IPS DF 4.7 (cell line): ENCODE data around the gene SEMA4G.
"Not testable (repeated sequence)": the region's sequence is repeated elsewhere in the genome, so short reads cannot be mapped to it uniquely, and the experiment has no call there.

Source experiments
- DNase-seq: peaks from one replicate; pipeline ENCODE4 v3.0.0-alpha.2; 2013; ENCODE audit warnings: low spot score; ENCODE audit errors: extremely low read depth

The SEMA4G gene

GRCh38 chr10:100970914-100971811 is 1.9 kb downstream of the SEMA4G start:
- DNase-seq: no peak

GRCh38 chr10:100972115-100972903 is 3.0 kb downstream of the SEMA4G start:
- DNase-seq: no peak

GRCh38 chr10:100972904-100973535 is 3.7 kb downstream of the SEMA4G start:
- no peak for DNase-seq

DNA sequence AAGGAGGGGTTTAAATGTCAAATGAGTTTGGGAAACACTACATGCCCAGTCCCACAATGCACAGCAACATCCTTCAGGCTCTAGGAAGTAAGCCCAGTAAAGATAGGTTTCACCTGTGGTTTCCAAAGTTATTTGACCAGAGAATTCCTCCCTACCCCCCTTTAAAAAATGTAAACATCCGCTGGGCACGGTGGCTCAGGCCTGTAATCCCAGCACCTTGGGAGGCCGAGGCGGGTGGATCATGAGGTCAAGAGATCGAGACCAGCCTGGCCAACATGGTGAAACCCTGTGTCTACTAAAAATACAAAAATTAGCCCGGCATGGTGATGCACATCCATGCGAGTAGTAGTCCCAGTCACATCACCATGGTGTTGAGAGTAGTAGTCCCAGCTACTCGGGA is 6.1 kb downstream of the SEMA4G start:
- DNase-seq: not testable (repeated sequence)

- DNase-seq: no peak
Measured at GRCh38 chr10:100976906-100977305, 7.6 kb downstream of the SEMA4G start.

- no peak for DNase-seq
Measured at GRCh38 chr10:100977436-100977835, 8.1 kb downstream of the SEMA4G start.

DNA sequence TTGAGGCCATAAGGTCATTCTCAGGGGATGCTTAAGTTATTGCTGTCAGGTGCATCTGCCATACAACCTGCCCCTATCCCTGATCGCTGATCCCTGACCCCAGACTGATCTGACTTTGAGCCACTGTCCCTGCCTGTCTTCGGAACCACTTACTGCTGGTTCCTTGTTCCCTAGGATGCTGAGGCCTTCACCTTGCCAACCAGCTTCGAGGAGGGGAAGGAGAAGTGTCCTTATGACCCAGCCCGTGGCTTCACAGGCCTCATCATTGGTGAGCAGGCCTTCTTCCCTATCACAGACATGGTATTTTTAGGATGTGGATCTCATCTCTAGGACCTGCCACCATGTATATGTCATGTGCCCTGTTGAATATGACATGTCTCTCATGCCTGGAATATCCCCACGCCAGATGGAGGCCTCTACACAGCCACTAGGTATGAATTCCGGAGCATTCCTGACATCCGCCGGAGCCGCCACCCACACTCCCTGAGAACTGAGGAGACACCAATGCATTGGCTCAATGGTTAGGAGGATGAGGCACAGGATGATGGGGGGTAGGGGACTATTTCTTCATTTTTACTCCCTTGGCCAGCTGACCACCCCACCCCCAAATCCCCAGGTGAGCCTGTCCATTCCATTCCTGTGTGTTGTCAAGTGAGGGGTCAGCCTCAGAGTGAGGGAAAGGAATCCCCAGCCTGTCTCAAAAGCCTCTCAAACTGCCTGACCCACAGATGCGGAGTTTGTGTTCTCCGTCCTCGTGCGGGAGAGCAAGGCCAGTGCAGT is 9.0 kb downstream of the SEMA4G start:
- no peak for DNase-seq

DNA sequence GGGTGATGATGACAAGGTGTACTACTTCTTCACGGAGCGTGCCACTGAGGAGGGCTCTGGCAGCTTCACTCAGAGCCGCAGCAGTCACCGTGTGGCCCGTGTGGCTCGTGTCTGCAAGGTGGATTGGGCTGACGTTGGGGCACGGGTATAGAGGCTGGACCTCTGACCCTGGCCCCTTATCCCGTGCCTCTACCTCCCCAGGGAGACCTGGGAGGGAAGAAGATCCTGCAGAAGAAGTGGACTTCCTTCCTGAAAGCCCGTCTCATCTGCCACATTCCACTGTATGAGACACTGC is 9.5 kb downstream of the SEMA4G start:
- no peak for DNase-seq

DNA sequence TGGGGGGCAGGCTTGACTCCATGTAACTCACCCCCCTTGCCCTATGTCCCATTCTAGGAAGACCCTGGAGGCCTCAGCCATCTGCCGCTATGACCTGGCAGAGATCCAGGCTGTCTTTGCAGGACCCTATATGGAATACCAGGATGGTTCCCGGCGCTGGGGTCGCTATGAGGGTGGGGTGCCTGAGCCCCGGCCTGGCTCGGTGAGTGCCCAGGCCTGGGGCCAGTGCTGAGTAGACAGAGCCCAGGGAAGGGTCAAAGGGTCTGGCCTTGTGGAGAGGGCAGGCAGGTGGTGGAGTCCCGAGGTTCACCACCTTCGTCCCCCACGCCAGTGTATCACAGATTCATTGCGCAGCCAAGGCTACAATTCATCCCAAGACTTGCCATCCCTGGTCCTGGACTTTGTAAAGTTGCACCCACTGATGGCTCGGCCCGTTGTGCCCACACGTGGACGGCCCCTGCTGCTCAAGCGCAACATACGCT is 10.5 kb downstream of the SEMA4G start:
- DNase-seq: no peak

GRCh38 chr10:100980311-100980710 is 11.0 kb downstream of the SEMA4G start:
- DNase-seq: no peak

DNA sequence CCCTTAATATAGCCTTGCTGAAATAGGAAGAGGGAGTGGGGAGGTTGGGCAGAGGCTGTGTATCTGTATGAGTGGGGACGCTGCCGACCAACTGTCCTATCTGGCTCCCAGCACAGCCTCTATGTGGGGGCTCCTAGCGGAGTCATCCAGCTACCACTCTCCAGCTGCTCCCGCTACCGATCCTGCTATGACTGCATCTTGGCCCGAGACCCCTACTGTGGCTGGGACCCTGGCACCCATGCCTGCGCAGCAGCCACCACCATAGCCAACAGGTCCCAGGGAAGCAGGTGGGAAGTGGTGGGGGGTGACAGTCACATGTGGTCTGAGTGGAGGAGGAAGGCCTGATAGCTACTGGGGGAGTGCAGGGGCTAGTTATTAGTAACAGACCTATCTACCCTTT is 11.4 kb downstream of the SEMA4G start:
- DNase-seq: no peak

DNA sequence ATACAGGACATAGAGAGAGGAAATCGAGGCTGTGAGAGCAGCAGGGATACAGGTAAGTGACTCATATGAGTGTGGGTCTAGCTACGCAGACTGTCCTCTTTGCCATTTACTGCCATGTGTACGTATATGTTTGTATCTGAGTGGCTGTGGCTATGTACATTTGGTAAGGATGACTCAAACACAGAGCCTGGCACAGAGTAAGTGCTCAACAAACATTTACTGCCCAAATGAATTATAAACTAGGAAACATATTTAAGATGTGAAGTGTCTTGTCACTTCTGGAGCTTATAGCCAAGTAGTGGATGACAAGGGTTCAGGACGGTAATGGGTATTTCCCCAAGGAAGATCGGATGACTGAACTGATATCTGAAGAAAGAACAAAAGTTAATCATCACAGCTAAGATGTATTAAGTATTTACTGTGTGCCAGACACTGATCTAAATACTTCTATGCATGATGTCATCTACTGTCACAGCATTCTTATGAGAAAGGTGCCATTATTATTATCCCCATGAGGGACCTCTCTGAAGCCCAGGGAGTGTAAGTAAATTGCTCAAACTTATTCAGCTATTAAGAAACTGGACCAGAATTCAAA is 12.0 kb downstream of the SEMA4G start:
- DNase-seq: no peak

DNA sequence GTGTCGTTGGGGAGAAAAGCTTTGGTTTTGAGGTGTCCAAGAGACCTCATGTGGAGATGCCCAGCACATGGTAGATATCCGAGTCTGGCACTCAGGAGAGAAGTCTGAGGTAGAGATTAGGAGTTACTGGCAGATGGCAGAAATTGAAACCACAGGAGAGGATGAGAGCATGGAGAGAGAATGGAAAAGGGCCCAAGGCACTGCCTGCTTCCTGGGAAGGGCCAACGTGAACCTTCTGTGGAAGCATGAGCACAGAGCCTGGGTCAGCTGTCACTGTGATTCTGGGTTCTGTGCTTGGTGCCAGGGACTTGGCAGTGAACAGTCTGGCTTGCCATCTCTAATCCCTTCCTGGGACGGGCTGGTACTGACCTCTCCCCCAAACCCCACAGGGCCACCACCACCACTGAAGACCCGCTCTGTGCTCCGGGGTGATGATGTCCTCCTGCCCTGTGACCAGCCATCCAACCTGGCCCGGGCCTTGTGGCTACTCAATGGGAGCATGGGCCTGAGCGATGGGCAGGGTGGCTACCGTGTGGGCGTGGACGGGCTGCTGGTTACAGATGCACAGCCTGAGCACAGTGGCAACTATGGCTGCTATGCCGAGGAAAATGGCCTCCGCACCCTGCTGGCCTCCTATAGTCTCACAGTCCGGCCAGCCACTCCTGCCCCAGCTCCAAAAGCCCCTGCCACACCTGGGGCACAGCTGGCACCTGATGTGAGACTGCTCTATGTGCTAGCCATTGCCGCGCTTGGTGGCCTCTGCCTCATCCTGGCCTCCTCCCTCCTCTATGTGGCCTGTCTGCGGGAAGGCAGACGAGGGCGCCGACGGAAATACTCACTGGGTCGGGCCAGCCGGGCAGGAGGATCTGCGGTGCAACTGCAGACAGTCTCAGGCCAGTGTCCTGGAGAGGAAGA is 13.9 kb downstream of the SEMA4G start:
- no peak for DNase-seq

DNA sequence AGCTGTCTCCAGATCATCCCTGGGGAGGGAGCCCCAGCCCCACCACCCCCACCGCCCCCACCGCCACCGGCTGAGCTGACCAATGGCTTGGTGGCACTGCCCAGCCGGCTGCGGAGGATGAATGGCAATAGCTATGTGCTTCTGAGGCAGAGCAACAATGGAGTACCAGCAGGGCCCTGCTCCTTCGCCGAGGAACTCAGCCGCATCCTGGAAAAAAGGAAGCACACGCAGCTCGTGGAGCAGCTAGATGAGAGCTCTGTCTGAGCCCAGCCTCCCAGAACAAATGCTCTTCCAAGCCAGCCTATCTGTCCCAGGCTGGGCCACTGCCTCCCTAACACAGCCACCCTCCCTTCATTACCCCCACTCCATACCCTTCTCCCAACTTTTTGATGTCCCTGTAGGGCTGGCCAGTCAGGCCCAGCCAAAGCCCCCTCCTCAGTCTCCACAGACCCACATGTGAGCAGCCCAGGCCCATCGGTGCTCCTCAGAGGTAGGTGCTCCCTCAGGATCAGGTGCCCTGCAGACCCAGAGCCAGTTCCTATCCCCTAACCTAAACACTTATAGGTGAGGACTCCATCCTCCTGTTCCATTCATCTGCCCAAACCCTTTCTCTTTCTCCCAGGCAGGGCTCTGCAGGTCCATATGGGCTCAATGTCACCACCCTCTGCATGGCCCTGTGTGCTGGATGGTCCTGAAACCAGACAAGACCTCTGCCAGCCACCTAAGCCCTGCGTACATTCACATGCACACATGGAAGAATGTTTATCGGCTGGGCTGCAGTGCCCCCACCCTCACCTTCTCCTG is 14.8 kb downstream of the SEMA4G start:
- DNase-seq: no peak

- DNase-seq: no peak
Measured at GRCh38 chr10:100984672-100985177, 15.4 kb downstream of the SEMA4G start.

- no peak for DNase-seq
Measured at GRCh38 chr10:100985336-100985735, 16.0 kb downstream of the SEMA4G start.

DNA sequence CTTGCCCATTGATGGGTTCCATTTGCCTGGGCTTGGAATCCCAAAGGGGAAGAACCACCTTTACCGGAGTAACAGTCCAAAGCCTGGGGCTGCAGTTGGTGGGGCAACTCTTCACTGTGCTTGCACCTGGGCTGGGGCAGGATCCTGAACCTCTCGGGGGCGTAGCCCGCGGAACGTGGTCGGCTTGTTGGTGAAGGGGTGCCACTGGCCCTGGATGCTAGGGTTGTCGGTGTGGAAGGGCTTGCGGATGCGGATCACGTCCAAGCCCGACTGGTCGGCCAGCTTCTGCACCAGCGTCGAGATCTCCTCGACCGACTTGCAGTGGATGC is 17.3 kb downstream of the SEMA4G start:
- DNase-seq: no peak

DNA sequence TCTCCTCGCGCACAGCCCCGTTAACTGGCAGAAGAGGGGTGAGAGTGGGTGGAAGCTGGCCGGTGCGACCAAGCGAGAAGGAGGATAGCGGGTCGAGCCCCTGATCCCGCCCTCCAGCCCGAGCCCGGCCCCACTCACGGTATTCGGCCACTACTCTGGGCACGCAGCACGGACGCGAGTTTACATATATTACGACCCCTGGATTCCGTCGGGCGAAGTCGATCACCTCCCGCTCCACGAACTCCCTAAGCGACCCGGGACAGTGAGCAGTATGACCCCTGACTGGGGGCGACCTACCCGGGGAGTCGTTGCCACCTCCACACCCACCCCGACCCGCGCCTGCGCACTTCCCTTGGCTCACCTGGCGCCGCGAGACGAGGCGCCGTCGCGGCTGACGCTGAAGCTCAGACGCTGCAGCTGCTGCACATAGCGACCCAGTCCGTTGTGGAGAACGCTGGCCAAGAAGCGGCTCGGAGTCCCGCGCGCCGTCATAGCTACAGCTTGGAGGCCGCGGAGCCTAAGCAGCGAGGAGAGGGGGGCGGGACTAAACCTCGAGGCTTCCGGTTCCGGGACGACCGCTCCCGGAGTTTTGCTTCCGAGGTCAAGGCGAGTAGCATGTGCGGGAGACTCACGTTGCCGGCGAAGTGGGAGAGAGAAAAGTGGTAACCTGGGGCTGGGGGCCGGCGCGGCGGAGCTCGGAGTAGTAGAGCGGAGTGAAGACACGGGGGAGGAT is 17.8 kb downstream of the SEMA4G start, which contains the start of the genes MRPL43 and TWNK:
TSS of gene MRPL43 (minus strand) at position 546 of the 733 bp plus-strand sequence. CDS start at position 492, 54 bp downstream.
TSS of gene TWNK (plus strand) at position 592 of the 733 bp plus-strand sequence. CDS start 668 bp downstream, outside the sequence.
- DNase-seq: no peak
